ENCODE data around the gene CAST.

DNA sequence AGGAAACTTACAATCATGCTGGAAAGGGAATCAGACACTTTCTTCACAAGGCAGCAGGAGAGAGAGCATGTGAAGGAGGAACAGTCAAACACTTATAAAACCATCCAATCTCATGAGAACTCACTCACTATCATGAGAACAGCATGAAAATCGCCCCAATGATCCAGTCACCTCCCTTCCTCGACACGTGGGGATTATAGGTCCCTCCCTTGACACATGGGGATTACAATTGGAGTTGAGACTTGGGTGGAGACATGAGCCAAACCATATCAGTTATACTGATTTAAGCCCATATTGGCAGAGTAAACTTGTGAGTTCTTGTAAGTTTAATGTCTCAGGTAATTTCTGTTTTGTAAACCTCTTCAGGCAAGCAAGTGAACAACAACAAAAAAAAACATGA lies 74.8 kb downstream of the CAST start:
- no peak for TF ChIP-seq POLR2A (IDR thresholded peaks at IDR 0.05; ENCODE audit: low read depth, low read length)
- no peak for TF ChIP-seq POLR2AphosphoS5 (IDR thresholded peaks at IDR 0.05; ENCODE audit: low read depth, low read length)
- no peak for TF ChIP-seq SPI1 (IDR thresholded peaks at IDR 0.05; ENCODE audit: low read depth, low read length)

All from GM12891 (cell line).